DMS153 (cell line): ENCODE measurements around the gene SFSWAP.
"Not testable (repeated sequence)": the region's sequence is repeated elsewhere in the genome, so short reads cannot be mapped to it uniquely, and the experiment has no call there.

Experiments used
- DNase-seq: peaks from one replicate; lab custom pipeline; 2025; lab: John Stamatoyannopoulos, UW

The SFSWAP gene

DNA sequence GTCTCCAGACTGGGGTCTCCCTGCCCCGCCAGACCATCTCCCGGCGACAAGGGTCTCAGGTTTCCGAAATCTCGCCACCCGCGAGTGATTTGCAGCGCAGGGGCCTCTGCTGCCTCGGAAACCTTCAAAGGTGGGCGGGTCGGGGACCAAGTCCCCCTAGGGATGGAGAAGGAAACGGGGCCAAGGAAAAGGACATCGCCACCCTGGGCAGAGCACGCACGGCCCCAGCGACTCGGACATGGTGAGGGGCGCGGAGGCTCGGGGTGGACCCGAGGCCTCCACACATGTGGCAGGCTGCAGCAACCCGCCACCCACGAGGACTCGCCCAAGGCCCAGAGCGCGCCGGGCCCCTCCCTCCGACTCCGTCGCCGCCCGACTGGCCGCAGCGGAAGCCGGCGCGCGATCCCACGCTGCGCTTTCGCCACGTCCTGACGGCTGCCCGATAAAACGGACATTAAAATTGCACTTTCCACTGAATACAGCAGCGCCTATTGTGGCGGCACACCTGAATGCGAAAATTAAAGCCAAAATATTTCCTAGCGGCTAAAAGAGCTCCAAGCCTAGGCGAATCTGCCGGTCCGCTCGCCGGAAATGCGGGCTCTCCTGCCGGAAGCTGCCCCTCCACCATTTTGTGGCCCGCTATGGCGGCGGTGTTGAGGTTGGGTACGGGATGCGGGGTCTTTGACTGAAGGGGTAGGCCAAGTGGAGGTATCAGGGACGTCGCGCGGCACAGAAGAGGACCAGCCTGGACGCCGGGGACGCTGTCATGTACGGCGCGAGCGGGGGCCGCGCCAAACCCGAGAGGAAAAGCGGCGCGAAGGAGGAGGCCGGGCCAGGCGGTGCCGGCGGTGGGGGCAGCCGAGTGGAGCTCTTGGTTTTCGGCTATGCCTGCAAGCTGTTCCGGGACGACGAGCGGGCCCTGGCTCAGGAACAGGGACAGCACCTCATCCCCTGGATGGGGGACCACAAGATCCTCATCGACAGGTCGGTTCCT is at the start of gene SFSWAP:
SFSWAP (plus strand) TSS at position 627 of the 994 bp plus-strand sequence; CDS start at position 767, 140 bp downstream.
- peak; percentile 65 for DNase-seq

DNA sequence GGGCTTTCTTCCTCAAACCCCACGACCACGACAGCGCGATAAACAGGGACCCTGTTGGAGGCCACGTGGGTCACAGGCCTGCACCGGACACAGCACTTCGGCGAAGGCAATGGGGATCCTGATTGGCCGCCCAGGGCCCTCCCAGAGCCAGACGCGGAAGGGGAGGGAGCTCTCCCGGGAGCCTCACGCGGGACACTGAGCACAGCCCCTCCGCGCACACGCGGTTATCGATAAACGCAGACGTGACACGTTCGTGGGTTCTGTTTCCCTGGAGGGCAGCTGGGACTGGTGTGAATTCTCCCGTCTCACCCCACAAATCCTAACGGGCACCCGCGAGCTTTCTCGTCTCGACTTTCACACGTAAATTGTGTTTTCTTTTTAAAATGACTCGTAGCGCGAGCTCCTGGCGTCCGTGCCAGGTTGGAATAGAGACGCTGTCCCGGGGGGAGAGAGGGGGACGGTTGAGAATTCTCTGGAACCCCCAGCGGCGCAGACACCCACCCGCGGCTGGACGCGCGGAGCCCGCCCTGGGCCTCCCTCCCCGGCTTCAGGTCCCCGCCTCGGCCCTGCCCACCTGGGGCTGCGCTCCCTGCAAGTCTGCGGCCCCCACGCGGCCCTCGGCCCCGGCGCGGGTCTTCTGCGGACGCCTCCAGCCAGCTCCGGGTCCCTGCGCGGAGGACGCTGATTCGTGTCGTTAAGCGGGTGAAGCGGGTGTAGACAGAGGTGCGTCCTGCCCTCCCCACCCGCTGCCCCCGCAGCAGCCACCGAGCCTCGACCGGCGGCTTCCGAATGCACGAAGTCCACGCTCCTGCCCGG is 49.5 kb upstream of the SFSWAP start:
- not testable (repeated sequence) for DNase-seq

- not testable (repeated sequence) for DNase-seq
These were observed 49.0 kb upstream of the SFSWAP start for GRCh38 chr12:131661986-131662288.

GRCh38 chr12:131662346-131662745 is 48.5 kb upstream of the SFSWAP start:
- DNase-seq: not testable (repeated sequence)

GRCh38 chr12:131665666-131666065 is 45.2 kb upstream of the SFSWAP start:
- not testable (repeated sequence) for DNase-seq

- not testable (repeated sequence) for DNase-seq
These were observed 44.4 kb upstream of the SFSWAP start for GRCh38 chr12:131666486-131666885.

GRCh38 chr12:131666978-131667601 is 43.8 kb upstream of the SFSWAP start:
- DNase-seq: not testable (repeated sequence)

GRCh38 chr12:131671276-131671675 is 39.6 kb upstream of the SFSWAP start:
- DNase-seq: no peak

DNA sequence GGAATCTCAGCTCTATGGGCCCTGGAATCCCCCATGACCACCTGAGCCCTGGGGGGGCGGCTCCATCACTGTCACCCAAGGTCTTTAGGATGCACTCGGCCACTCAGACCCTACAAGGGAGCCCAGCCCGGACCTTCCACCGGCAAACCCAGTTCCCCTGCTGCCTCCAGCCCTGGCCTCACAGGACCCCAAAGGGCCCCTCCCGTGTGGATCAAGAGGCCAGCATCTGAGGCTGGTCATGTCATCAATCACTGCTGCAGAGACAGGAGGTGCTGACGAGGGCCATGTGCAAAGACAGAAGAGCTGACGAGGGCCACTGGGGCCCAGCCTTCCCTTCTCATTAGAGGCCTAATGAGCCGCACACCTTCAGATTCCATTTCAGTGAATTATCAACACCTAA is 39.0 kb upstream of the SFSWAP start:
- DNase-seq: no peak

DNA sequence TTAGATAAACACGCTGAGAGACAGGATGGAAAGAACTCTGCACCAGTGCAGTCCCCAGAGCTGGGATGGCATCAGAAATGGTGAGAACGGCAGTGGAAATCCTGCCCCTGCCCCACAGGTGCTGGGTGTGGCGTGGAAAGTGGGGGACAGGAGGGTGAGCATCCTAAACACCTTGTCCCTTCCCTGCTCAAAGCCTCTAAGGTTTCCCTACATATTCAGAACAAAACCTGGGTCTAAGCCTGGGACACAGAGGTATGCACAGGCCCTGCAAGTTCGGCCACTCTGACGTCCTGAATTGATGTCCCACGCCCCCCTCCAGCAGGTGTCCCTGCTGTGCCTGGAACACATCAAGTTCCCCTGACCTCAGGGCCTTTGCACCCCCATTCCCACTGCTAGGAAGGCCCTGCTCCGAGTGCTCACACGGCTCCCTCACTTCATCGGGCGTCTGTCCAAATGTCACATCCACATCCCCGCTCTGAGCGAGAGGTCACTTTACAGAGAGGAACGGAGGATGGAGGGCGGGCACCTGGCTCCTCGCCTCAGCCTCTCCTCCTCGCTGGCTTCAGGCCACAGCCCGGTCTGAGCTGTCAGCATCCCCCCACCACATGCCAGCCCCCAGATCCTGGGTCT is 38.5 kb upstream of the SFSWAP start:
- DNase-seq: no peak

DNA sequence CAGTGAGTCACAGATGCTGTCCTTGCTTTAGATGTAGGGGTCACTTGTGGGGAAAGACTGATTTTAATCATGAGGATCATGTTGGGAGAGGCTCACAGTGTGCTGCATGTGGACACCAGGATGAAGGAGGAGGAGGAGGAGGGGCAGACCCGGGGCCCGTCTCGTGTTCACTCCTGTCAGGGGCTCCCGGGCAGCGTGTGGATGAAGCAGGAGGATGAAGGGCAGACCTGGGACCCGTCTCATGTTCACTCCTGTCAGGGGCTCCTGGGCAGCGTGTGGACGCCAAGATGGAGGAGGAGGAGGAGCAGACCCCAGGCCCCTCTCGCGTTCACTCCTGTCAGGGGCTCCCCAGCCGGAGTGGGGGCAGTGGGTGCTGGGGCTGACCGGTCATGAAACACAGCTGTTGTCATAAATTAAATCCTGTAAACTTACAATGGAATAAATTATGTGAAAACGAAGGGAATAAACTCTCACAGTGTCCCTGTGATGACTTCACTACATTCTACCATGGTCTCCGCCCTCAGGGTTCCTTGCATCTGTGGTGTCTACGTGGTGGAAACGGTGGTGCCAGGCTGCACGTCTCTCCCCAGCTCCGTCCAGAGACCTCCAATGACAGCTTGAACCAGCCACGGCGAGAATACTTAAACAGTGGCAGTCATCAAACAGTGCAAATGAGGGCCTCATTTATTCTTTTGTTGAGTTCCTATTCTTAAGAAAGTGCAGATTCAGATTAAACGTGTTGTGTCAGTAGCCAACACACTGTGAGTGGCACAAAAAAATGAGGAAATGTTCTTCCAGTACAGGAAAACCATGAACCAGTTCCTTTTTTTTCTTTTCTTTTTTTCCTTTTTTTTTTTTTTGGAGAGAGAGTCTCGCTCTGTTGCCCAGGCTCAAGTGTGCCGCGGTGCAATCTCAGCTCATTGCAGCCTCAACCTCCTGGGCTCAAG is 37.7 kb upstream of the SFSWAP start:
- no peak for DNase-seq

GRCh38 chr12:131673888-131674257 is 37.0 kb upstream of the SFSWAP start:
- no peak for DNase-seq

GRCh38 chr12:131674373-131674772 is 36.5 kb upstream of the SFSWAP start:
- DNase-seq: no peak

- DNase-seq: no peak
These were observed 35.5 kb upstream of the SFSWAP start for GRCh38 chr12:131675126-131676080.

GRCh38 chr12:131676544-131676943 is 34.3 kb upstream of the SFSWAP start:
- no peak for DNase-seq

- not testable (repeated sequence) for DNase-seq
These were observed 33.8 kb upstream of the SFSWAP start for GRCh38 chr12:131677067-131677466.

DNA sequence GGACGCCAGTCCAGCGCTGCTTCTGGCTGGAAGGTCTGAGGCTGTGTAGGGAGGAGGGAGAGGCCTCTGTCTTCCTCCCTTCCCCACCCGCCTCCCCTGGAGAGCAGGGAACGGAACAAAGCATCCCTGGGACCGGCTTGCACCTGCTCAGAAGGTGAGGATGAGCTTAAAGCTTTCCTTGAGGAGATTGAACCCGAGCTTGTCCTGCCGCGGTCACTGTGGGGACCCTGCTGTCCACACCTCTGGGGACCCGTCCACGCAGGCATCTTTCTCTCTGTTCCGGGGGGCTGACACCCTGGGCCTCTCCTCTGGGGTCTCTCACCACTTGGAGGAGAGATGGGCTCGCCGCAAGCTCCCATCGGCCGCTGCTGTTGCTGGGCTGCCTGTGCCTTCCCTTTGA is 33.2 kb upstream of the SFSWAP start:
- no peak for DNase-seq

GRCh38 chr12:131678389-131679181 is 32.3 kb upstream of the SFSWAP start:
- not testable (repeated sequence) for DNase-seq

DNA sequence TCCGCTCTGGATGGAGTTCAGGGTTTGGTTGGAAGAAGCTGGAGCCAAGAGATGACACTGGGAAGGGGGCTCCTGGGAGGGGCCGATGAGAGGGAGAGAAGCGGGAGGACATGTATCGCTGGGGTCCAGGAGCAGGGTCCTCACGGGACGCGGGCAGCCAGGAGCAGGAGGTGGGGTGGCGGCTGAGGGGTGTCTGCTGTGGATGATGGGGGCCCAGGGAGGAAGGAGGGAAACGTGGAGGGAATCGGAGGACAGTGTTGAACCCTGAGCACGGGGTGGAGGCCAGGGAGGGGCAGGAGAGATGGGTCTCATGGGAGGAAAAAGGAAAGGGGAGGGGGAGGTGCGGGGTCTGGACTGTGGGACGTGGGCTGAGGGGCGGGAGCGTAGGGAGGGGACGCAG is 31.7 kb upstream of the SFSWAP start:
- not testable (repeated sequence) for DNase-seq
